GM18909 (cell line): ENCODE measurements around the gene SUN5.

Source experiments
- ATAC-seq: cut with Tn5 transposase; IDR thresholded peaks from one replicate; pipeline ENCODE4 v1.9.1; 2021; ENCODE audit warnings: mild to moderate bottlenecking; ENCODE audit not compliant: unreplicated experiment, poor library complexity

The SUN5 gene

GRCh38 chr20:33026779-33027759 lies 22.8 kb upstream of the SUN5 start:
- ATAC-seq, result no peak

DNA sequence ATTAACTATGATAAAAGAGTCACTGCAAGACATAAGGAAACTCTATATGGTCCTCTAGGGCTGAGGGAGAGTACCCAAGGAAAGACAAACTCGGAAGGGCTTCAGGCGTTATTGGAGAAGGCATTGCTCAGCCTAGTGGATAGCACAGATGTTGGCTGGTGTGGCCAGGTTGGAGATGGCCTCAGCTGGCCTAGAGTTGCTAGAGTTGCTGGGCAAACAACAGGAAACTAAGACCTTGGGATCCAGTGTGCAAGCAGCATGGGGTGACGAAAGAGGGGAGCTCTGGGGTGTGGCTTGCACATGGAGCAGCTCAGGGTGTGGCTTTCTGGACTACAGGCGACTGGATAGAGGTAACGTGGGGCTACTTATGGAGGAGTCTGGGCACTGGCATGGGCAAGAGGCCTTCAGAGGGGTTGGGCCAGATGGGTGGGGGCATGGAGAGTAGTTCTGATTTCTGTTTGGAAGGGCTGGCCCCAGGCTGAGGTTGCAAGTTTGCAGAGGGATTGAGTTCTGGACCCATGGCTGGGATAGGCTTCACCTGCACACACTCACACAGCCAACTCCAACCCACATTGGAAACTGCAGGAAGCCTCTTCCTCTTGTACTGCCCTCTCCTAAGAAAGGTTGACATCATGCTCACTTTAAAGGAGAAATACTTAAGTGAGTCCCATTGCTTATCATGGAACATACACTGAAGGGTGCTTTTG lies 22.0 kb upstream of the SUN5 start:
- ATAC-seq, result no peak

- no peak for ATAC-seq
These were observed 21.2 kb upstream of the SUN5 start for GRCh38 chr20:33025318-33025876.

- ATAC-seq, result no peak
These were observed 20.5 kb upstream of the SUN5 start for GRCh38 chr20:33024609-33025317.

DNA sequence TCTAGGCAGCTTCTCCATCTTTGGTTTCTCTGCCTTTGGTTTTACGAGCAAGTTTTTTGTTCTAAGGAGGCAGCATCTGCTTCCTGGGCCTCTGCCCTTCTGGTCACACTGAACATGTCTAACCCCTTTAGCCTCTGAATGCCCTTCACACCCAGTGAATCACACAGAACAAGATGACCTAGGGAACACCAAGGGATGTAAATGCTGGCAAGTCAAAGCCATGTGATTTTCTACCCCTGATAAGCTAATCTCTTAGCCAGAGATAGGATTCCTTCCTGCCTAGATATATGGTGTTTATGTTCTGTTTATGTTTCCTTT lies 20.0 kb upstream of the SUN5 start:
- no peak for ATAC-seq

DNA sequence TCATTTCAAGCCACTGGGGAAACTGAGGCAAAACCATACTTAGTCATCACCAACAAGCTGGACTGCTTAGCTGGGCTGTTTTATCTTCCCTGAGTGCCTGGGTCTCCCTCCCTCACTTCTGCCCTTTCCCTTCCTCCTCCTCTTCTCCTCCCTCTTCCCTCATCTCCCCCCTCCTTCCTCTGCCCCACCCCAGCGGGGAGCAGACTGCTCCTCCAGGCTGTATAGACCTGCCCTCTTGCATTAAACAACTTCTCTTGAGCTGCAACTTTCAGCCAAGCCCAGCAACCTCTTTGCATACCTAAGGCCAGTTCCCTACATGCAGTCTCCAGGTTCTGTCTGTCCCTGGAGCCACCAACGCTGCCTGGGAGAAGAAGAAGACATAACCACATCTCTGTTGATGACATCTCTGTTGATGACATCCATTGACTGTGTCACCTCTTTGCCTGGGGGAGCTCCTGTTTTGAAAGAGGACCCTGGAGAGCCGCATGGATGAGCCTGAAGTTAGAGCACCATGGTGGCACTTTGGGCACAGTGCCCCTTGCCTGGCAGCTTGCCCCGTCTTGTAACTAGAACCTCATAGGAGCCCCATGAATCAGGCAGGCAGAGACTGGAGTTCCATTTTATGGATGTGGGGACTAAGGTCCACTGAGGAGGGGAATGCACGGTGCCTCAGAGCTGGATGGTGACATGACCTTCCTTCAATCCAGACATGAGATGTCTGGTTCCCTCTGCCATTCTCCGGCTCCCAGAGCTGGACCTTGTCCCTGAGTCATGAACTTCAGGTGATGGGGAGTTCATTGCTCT lies 19.4 kb upstream of the SUN5 start:
- ATAC-seq, result no peak

DNA sequence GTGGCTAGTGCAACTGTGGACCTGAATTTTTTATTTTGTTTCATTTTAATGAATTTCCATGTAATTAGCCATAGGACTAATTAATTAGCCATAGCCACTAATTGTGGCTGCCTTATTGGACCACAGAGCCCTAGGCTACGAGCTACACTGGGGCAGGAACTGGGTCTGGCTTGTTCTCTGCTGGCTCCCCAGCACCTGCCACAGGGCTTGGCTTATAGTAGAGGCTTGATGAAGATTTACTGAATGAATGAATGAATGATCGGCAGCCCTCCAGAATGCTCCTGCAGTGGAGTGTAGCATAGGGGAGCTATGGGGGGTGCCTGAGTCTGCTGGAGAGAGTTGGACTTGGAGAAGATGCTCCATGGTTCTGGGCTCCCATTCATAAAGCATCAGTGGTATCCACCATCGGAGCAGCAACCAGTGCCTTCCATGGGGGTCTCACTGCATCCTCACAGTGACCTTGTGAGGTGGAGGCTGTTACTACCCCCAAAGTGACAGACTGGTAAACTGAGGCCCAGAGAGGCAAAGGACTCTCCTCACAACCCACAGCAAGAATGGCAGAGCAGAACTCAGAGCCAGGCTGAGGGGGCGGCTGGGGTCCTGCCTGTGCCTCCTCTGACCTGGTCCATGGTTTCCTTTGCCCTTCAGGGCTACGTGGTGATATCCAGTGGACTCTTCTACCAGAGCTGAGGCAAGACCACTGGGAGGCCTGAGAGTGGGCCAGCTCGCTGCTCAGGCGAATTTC lies 18.6 kb upstream of the SUN5 start:
- ATAC-seq, result no peak

DNA sequence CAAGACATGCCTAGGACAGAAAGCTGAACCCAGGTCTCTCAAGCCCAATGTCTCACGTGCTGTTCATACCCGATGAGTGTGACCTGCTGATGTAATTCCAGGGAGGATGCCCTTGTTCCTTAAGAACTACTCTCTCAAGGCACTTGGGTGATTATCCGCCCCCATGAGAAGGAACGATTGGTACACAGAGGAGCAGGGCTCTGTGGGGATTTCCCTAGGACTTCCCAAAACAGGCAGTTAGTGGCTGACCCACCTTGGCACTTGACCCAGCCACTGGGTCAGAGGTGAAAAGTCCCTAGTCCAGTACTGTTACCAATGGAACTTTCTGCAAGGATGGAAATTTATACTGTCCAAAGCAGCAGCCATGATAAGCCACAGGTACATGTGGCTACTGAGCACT lies 18.1 kb upstream of the SUN5 start:
- no peak for ATAC-seq

DNA sequence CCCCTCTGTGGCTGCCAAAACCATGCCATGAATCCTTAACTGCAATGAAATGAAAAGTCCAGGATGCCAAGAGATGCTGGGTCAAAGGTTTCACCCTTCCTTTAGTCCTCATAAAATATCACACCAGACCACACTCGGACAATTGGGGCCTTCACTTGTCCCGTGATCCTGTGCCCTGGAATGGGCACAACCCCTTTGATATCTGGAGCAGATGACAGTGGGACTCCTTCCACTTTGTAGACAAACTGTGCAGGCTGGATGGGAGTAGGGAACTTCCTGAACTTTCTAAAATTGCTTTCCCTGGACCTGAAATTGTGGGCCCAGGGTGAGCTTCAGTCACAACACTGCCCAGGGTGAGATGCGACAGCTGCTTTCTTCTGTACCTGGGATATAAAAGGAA lies 17.6 kb upstream of the SUN5 start:
- ATAC-seq, result no peak

DNA sequence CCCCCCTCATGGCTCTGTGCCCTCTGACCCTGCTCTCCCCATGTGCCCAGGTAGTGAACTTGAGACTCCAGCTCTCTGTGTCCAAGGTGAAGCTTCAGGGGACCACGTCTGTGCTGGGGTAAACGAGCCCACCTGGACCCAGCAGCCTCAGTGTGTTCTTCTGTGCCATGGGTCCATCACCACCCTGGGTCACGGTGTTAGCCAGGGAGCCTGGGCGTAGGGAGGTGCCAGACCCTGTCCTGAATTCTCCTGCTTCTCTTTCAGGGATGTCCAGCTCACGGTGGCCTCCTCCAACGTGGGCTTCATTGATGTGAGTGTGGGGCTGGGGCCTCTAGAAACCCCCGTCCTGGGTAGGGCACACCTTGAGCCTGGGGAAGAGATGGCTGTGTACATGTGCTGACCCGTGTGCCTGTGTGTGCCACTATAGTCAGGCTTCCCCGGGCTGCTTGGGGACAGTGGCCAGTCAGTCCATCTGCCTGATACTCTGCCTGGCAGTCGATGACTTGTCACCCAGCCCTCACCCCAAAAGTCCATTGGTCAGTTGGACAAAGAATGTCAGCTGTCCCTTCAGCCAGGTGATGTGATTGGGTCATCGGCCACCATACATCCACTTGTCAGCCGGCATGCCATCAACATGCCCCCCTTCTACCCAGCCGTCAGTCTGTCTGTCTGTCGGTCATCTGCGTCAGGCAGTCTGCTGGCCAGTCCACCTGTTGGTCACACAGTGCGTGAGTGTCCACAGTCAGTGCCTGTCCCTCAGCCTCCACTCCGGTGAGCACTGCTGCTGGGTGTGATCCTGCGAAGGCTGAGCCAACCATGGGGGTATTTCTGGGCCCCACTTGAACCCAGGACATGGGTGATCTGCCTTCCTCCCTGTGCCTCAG lies 16.3 kb upstream of the SUN5 start:
- ATAC-seq, result no peak

DNA sequence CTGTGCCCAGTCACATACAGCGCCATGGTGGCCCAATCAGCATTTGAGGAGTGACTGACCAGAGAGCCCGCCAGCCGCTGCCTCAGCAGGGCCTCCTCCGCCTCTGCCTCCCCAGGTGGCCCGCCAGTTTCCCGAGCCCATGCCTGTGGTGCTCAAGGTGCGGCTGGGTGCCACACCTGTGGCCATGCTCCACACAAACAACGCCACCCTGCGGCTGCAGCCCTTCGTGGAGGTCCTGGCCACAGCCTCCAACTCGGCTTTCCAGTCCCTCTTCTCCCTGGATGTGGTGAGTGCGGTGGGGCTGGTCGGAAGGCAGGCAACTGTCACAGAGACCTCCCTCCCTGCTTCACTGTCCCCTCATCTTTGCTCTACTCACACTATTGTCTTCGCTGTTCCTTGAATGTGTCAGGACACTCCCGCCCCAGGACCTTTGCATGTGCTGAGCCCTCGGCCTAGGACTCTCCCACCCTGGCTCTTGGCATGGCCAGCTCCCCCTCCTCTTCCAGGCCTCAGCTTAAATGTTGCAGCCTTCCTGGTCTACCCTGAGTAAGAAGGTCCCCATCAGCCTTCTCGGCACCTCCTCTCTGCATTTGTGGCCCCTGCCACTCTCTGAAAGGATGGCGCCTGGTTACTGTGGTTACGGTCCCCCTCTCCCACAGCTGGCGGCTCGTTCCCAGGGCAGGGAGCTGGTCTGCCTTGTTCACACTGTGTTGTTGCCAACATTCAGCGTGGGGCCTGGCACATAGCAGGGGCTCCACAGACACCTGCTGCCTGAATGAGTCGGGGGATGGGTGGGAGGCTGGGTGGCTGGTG lies 15.4 kb upstream of the SUN5 start:
- no peak for ATAC-seq

GRCh38 chr20:33018169-33018931 lies 14.1 kb upstream of the SUN5 start:
- no peak for ATAC-seq

- ATAC-seq, result no peak
These were observed 13.3 kb upstream of the SUN5 start for GRCh38 chr20:33017542-33017941.

GRCh38 chr20:33016581-33017109 lies 12.4 kb upstream of the SUN5 start:
- ATAC-seq, result no peak

DNA sequence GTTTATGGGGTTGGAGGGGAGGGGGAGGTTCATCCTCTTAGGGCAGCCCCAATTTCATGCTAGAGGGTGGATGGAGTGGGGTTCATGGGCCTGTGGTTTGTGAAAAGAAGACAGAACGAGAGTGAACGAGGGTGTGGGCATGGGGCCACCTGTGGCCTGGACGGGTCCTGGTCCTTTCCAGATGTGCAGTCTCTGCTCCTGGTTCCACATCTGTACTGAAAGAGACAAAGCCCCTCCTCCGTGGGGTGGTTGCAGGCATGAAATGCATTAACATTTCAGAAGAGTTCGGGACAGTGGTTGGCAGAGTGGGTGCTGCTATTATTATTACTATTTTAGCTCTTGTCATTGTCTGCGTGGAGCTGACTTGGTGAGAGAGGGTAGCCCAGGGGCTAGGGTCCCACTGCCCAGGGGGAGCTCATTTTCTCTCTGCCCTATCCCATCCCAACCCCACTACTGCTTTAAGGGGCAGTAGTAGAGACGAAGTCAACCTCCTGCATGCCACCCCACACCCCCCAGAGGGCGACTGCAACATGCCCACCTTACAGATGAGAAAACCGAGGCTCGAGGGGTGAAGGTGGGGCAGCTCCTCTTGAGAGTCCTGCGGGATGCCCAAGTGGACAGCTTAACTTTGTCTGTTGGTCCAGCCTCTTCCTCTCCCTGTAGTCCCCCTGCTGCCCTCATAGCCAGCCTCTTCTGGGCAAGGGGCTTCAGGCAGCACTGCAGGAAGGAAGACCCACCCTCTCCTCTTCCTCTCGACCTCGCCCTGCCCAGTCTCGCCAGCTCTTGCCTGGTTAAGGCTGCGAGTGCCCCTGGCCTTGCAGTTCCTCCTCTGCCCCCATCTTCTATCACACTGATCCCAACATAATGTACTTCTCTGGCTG lies 11.7 kb upstream of the SUN5 start:
- ATAC-seq, result no peak

GRCh38 chr20:33015114-33015484 lies 10.9 kb upstream of the SUN5 start:
- no peak for ATAC-seq
